ENCODE measurements around the gene OGDHL.

- TF ChIP-seq CTCF (IDR thresholded peaks at IDR 0.05), result no peak
- no peak for TF ChIP-seq POLR2AphosphoS5 (IDR thresholded peaks at IDR 0.05)
Measured at GRCh38 chr10:49686651-49687050, 75.5 kb downstream of the OGDHL start.

Measured in transverse colon (tissue), 4 donors.